Measurements from ENCODE around the gene CALB2. TPM values are rescaled to one million over a fixed set of nuclear protein-coding genes. Genes with fewer than 3 reads are reported as not detected.

Gene CALB2
- total and polyA plus RNA-seq, 2 of the 8 experiments (the other 6 are each of a cell fraction or from before 2014, with no cell fraction given): 1.9 to 2.6 TPM

DNA sequence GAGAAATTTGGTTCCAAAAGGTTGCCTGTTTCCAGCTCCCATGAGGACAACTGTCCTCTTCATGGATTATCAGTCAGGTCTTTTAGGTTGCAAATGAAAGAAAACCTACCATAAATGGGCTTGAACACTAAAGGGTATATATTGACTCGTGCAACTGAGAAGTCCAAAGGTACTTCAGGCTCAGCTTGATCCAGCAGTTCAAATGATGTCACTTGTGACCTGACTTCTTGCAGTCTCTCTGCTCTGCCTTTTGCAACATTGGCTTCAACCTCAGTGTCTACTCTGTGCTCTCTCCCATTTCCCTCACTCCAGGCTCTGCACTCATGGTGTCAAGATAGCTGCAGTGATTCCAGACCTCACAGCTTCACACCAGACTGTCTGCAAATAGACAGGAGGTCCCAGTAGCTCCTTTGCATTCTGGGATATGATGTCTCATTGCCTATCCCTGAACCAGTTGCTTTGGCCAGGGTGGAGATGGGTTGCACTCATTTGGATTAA lies 5.5 kb upstream of the CALB2 start:
- Histone ChIP-seq H3K79me1 (ENCODE audit: low read depth, low read length) (no peaks in the 10 kb centered on the region), H4K8ac (ENCODE audit: extremely low read depth, insufficient read depth, low read length) (no peak overlapping the region), H2BK5ac (ENCODE audit: low read depth, low read length) (no peak overlapping the region), H4K91ac (replicated peaks; ENCODE audit: insufficient read length, low read length) (no peak overlapping the region), H3K36me3 (ENCODE audit: control insufficient read depth in 2 of 4, insufficient read depth in 4 of 4, low read length in 3 of 4) (no peaks in the 10 kb centered on the region), H4K20me1 (replicated peaks in 1 of 2; ENCODE audit: control insufficient read depth in 1 of 2, insufficient read depth in 2 of 2, low read length in 2 of 2) (no peaks in the 10 kb centered on the region), H3K23me2 (ENCODE audit: low read depth, low read length) (no peaks in the 10 kb centered on the region), H2AFZ (ENCODE audit: low read length) (no peak overlapping the region), H3K4me3 (ENCODE audit: extremely low read depth in 1 of 4, insufficient read depth in 2 of 4, low read depth in 3 of 4, low read length in 4 of 4) (no peak overlapping the region), H3K27me3 (replicated peaks in 1 of 4; ENCODE audit: control insufficient read depth in 3 of 4, extremely low read depth in 1 of 4, insufficient read depth in 3 of 4, low read length in 3 of 4) (peaks cover 0 to 6% (median 5%) of the 10 kb centered on the region in 4 experiments; a peak in 6 of 7 replicates), H3K4me2 (ENCODE audit: insufficient read depth in 1 of 2, low read depth in 2 of 2, low read length in 2 of 2) (no peak overlapping the region), H3K9me3 (ENCODE audit: insufficient read depth in 2 of 2, low read depth in 1 of 2, low read length in 1 of 2) (no peaks in the 10 kb centered on the region), H3K18ac (ENCODE audit: extremely low read depth, low read length) (no peak overlapping the region), H4K5ac (ENCODE audit: insufficient read length, low read depth, low read length) (no peak overlapping the region), H2AK5ac (ENCODE audit: low read depth, low read length) (no peak overlapping the region), H3K79me2 (ENCODE audit: control insufficient read depth in 1 of 2, insufficient read depth in 2 of 2, low read length in 2 of 2) (no peaks in the 10 kb centered on the region), H3K14ac (ENCODE audit: insufficient read length) (no peak overlapping the region), H3K27ac (ENCODE audit: low read depth, low read length) (no peak overlapping the region), H3K23ac (ENCODE audit: insufficient read length) (no peak overlapping the region), H3K4me1 (replicated peaks in 1 of 4; ENCODE audit: control insufficient read depth in 3 of 4, insufficient read depth in 4 of 4, low read length in 3 of 4) (peaks cover 0 to 9% (median 5%) of the 10 kb centered on the region in 4 experiments; a peak in 5 of 7 replicates), H2BK12ac (ENCODE audit: low read depth, low read length) (no peak overlapping the region), H2BK15ac (ENCODE audit: low read length) (no peak overlapping the region), H2BK120ac (replicated peaks; ENCODE audit: low read depth, low read length) (no peak overlapping the region), H3K56ac (replicated peaks; ENCODE audit: insufficient read length, low read depth, low read length) (no peak overlapping the region), H3K9ac (replicated peaks in 1 of 4; ENCODE audit: extremely low read depth in 1 of 4, low read depth in 3 of 4, low read length in 3 of 4) (no peak overlapping the region; a peak in 1 of 7 replicates), H3K4ac (replicated peaks; ENCODE audit: insufficient read length, low read depth, low read length) (no peak overlapping the region), H2BK20ac (ENCODE audit: low read length) (no peak overlapping the region)
- POLR2A ChIA-PET (ENCODE audit: partially characterized antibody): interaction anchor here (0.9 kb wide), 1 partner anchor 34 kb away, joined by 3 read pairs; no protein-coding TSS in a partner anchor
- FAIRE-seq (no peak), DNase-seq (ENCODE audit: low read depth in 1 of 2, low spot score in 2 of 2) (no peak)
- 84% methylated on average over 1 of the region's 1 CpG; no CpG with 5 or more reads in 1 of the 2 experiments for WGBS, 2 experiments (ENCODE audit: extremely low coverage in 1 of 2, insufficient coverage in 1 of 2, insufficient read length in 1 of 2, insufficient replicate concordance in 2 of 2, low coverage in 1 of 2, low lambda C conversion rate in 2 of 2, missing lambda C conversion rate in 1 of 2)
- CTCF ChIA-PET (ENCODE audit: partially characterized antibody): interaction anchor here (0.9 to 2.2 kb wide), 8 partner anchors 9 to 104 kb away, joined by 3 to 10 read pairs (median 4); no protein-coding TSS in a partner anchor
- TF ChIP-seq, protein P1, sequence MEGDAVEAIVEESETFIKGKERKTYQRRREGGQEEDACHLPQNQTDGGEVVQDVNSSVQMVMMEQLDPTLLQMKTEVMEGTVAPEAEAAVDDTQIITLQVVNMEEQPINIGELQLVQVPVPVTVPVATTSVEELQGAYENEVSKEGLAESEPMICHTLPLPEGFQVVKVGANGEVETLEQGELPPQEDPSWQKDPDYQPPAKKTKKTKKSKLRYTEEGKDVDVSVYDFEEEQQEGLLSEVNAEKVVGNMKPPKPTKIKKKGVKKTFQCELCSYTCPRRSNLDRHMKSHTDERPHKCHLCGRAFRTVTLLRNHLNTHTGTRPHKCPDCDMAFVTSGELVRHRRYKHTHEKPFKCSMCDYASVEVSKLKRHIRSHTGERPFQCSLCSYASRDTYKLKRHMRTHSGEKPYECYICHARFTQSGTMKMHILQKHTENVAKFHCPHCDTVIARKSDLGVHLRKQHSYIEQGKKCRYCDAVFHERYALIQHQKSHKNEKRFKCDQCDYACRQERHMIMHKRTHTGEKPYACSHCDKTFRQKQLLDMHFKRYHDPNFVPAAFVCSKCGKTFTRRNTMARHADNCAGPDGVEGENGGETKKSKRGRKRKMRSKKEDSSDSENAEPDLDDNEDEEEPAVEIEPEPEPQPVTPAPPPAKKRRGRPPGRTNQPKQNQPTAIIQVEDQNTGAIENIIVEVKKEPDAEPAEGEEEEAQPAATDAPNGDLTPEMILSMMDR (IDR thresholded peaks at IDR 0.05; ENCODE audit: control extremely low read depth in 1 of 3, insufficient read depth in 1 of 3, low read depth in 1 of 3, low read length in 3 of 3): no peak
- no peak for TF ChIP-seq KDM1A (IDR thresholded peaks at IDR 0.05; ENCODE audit: borderline replicate concordance, low read length)
- TF ChIP-seq CHD2 (IDR thresholded peaks at IDR 0.05; ENCODE audit: low read length): no peak
- no peak for TF ChIP-seq RFX5 (IDR thresholded peaks at IDR 0.05; ENCODE audit: borderline replicate concordance, low read depth, low read length)
- no peak for TF ChIP-seq CREB1 (IDR thresholded peaks at IDR 0.05)
- TF ChIP-seq FOSL1 (IDR thresholded peaks at IDR 0.05; ENCODE audit: insufficient read depth, low read depth, low read length): no peak
- TF ChIP-seq CHD1 (IDR thresholded peaks at IDR 0.05; ENCODE audit: low read depth, low read length): no peak
- no peak for TF ChIP-seq TEAD4 (IDR thresholded peaks at IDR 0.05; ENCODE audit: low read depth, low read length)
- TF ChIP-seq POLR2AphosphoS5 (IDR thresholded peaks at IDR 0.05; ENCODE audit: low read depth, low read length): no peak

All from H1 (cell line).